Measurements from ENCODE around the gene MKRN1.
"Not testable (repeated sequence)": the region's sequence is repeated elsewhere in the genome, so short reads cannot be mapped to it uniquely, and the experiment has no call there.

The MKRN1 gene

GRCh38 chr7:140455743-140456142 lies 23.6 kb downstream of the MKRN1 start:
- no peak overlapping the region for H3K9ac ChIP-seq (ENCODE audit: low read depth, low read length, poor library complexity, severe bottlenecking)
- no peaks in the 10 kb centered on the region for H3K9me3 ChIP-seq (ENCODE audit: insufficient read depth, low read depth, low read length)
- peaks cover 82% of the 10 kb centered on the region for H3K36me3 ChIP-seq (ENCODE audit: insufficient read depth, low read length)
- H2AFZ ChIP-seq (ENCODE audit: low read length), result no peak overlapping the region
- H3F3A ChIP-seq (ENCODE audit: low read depth), result no peaks in the 10 kb centered on the region
- TF ChIP-seq EZH2phosphoT487 (IDR thresholded peaks at IDR 0.05; ENCODE audit: borderline replicate concordance) (no peak), CTCF (conservative IDR thresholded peaks at IDR 0.05; ENCODE audit: low read length) (no peak)
- H3K79me2 ChIP-seq (ENCODE audit: insufficient read depth, low read length), result peaks cover 4% of the 10 kb centered on the region; the same call in 1 of the 2 replicates
- peaks cover 5% of the 10 kb centered on the region for H3K4me1 ChIP-seq (ENCODE audit: insufficient read depth, low read length, poor library complexity, severe bottlenecking)
- H3K9me2 ChIP-seq (replicated peaks; ENCODE audit: low read depth, low read length), result no peaks in the 10 kb centered on the region
- H3K4me3 ChIP-seq (ENCODE audit: low read length, poor library complexity, severe bottlenecking), result no peak overlapping the region
- no peaks in the 10 kb centered on the region for H3K27me3 ChIP-seq (ENCODE audit: insufficient read depth, low read length, poor library complexity, severe bottlenecking)
- H4K20me1 ChIP-seq (ENCODE audit: insufficient read depth, low read length, poor library complexity, severe bottlenecking), result peaks cover 16% of the 10 kb centered on the region
- H3K4me2 ChIP-seq (ENCODE audit: low read depth, low read length, poor library complexity, severe bottlenecking), result no peak overlapping the region

- Histone ChIP-seq H3K4me2 (ENCODE audit: low read depth, low read length, poor library complexity, severe bottlenecking) (no peak overlapping the region), H3K79me2 (ENCODE audit: insufficient read depth, low read length) (no peaks in the 10 kb centered on the region)
- no peak for TF ChIP-seq CTCF (conservative IDR thresholded peaks at IDR 0.05; ENCODE audit: low read length)
- no peak for TF ChIP-seq EZH2phosphoT487 (IDR thresholded peaks at IDR 0.05; ENCODE audit: borderline replicate concordance)
Observed at GRCh38 chr7:140454657-140455015, 24.7 kb downstream of the MKRN1 start.

GRCh38 chr7:140453785-140454656 lies 25.3 kb downstream of the MKRN1 start:
- H3K9me3 ChIP-seq (ENCODE audit: insufficient read depth, low read depth, low read length); H3K27me3 ChIP-seq (ENCODE audit: insufficient read depth, low read length, poor library complexity, severe bottlenecking); H2AFZ ChIP-seq (ENCODE audit: low read length); H3K4me3 ChIP-seq (ENCODE audit: low read length, poor library complexity, severe bottlenecking); H3K79me2 ChIP-seq (ENCODE audit: insufficient read depth, low read length); H3K9me2 ChIP-seq (replicated peaks; ENCODE audit: low read depth, low read length); H3K9ac ChIP-seq (ENCODE audit: low read depth, low read length, poor library complexity, severe bottlenecking); H3K4me2 ChIP-seq (ENCODE audit: low read depth, low read length, poor library complexity, severe bottlenecking); H3F3A ChIP-seq (ENCODE audit: low read depth): not testable (repeated sequence)
- H3K4me1 ChIP-seq (ENCODE audit: insufficient read depth, low read length, poor library complexity, severe bottlenecking), result peaks cover 16% of the 10 kb centered on the region
- H3K36me3 ChIP-seq (ENCODE audit: insufficient read depth, low read length), result peaks cover 66% of the 10 kb centered on the region
- H4K20me1 ChIP-seq (ENCODE audit: insufficient read depth, low read length, poor library complexity, severe bottlenecking), result peaks cover 14% of the 10 kb centered on the region

More at GRCh38 chr7:140454657-140455015, 24.7 kb downstream of the MKRN1 start:
- Histone ChIP-seq H3K27me3 (ENCODE audit: insufficient read depth, low read length, poor library complexity, severe bottlenecking) (no peaks in the 10 kb centered on the region), H3K36me3 (ENCODE audit: insufficient read depth, low read length) (peaks cover 72% of the 10 kb centered on the region), H3K4me3 (ENCODE audit: low read length, poor library complexity, severe bottlenecking) (no peak overlapping the region), H3K9me3 (ENCODE audit: insufficient read depth, low read depth, low read length) (no peaks in the 10 kb centered on the region), H4K20me1 (ENCODE audit: insufficient read depth, low read length, poor library complexity, severe bottlenecking) (peaks cover 14% of the 10 kb centered on the region), H3K9ac (ENCODE audit: low read depth, low read length, poor library complexity, severe bottlenecking) (no peak overlapping the region), H3F3A (ENCODE audit: low read depth) (no peaks in the 10 kb centered on the region), H3K9me2 (replicated peaks; ENCODE audit: low read depth, low read length) (no peaks in the 10 kb centered on the region), H3K4me1 (ENCODE audit: insufficient read depth, low read length, poor library complexity, severe bottlenecking) (peaks cover 15% of the 10 kb centered on the region), H2AFZ (ENCODE audit: low read length) (no peak overlapping the region)

- H3K36me3 ChIP-seq (ENCODE audit: insufficient read depth, low read length), result peaks cover 59% of the 10 kb centered on the region
- H3K79me2 ChIP-seq (ENCODE audit: insufficient read depth, low read length), result no peaks in the 10 kb centered on the region
- no peaks in the 10 kb centered on the region for H3K27me3 ChIP-seq (ENCODE audit: insufficient read depth, low read length, poor library complexity, severe bottlenecking)
- H3K9me2 ChIP-seq (replicated peaks; ENCODE audit: low read depth, low read length), result no peaks in the 10 kb centered on the region
- peaks cover 16% of the 10 kb centered on the region for H3K4me1 ChIP-seq (ENCODE audit: insufficient read depth, low read length, poor library complexity, severe bottlenecking)
- H3K9me3 ChIP-seq (ENCODE audit: insufficient read depth, low read depth, low read length), result no peaks in the 10 kb centered on the region
- no peak for TF ChIP-seq EZH2phosphoT487 (IDR thresholded peaks at IDR 0.05; ENCODE audit: borderline replicate concordance)
- TF ChIP-seq CTCF (conservative IDR thresholded peaks at IDR 0.05; ENCODE audit: low read length), result no peak
- H3F3A ChIP-seq (ENCODE audit: low read depth), result no peaks in the 10 kb centered on the region
- H2AFZ ChIP-seq (ENCODE audit: low read length), result no peak overlapping the region
- H4K20me1 ChIP-seq (ENCODE audit: insufficient read depth, low read length, poor library complexity, severe bottlenecking), result peaks cover 14% of the 10 kb centered on the region
- H3K9ac ChIP-seq (ENCODE audit: low read depth, low read length, poor library complexity, severe bottlenecking), result no peak overlapping the region
- H3K4me3 ChIP-seq (ENCODE audit: low read length, poor library complexity, severe bottlenecking), result no peak overlapping the region
- H3K4me2 ChIP-seq (ENCODE audit: low read depth, low read length, poor library complexity, severe bottlenecking), result no peak overlapping the region
Observed at GRCh38 chr7:140453273-140453672, 26.0 kb downstream of the MKRN1 start.
